Panc1 (cell line): ENCODE results near the gene RAI1. TPM values are rescaled to one million over a fixed set of nuclear protein-coding genes. Genes with fewer than 3 reads are reported as not detected.
"Not testable (repeated sequence)": the region's sequence is repeated elsewhere in the genome, so short reads cannot be mapped to it uniquely, and the experiment has no call there.

Experiments
- ATAC-seq: fragments of 200-7000 bp; cut with Tn5 transposase; 2 replicates; pipeline ENCODE4 v1.9.1; 2020; ENCODE audit warnings: mild to moderate bottlenecking, moderate library complexity
- BruUV-seq: library from RNA; stranded (reverse); fragments of 400-500 nt; replicated peaks from 2 replicates; lab custom pipeline; 2021; lab: Mats Ljungman, UMichigan
- CTCF ChIA-PET: fragments of 300-600 bp; sonication (Branson Sonifier 250); formaldehyde crosslinking; loops from one replicate; lab custom pipeline; 2022; ENCODE audit warnings: antibody characterized with exemption; lab: Charles Lee
- POLR2A ChIA-PET: fragments of 300-600 bp; sonication (Branson Sonifier 250); formaldehyde crosslinking; loops from one replicate; lab custom pipeline; 2022; ENCODE audit warnings: antibody characterized with exemption; lab: Charles Lee
- DNase-seq: peaks from one replicate; pipeline ENCODE4 v3.0.0-alpha.2; 2010; ENCODE audit warnings: low read depth, low spot score
- H3K27ac ChIP-seq: 2 replicates; pipeline ENCODE4 v1.5.1; 2011; ENCODE audit warnings: mild to moderate bottlenecking, low read length, inconsistent platforms
- H3K27me3 ChIP-seq: fragments of 200-500 bp; sonication (Bioruptor generic); 2 replicates; pipeline ENCODE4 v1.6.0; 2014; ENCODE audit warnings: low read length, inconsistent platforms; ENCODE audit not compliant: control insufficient read depth, insufficient read depth
- H3K36me3 ChIP-seq: fragments of 200-500 bp; sonication (Bioruptor generic); 2 replicates; pipeline ENCODE4 v1.5.1; 2014; ENCODE audit warnings: inconsistent platforms, mild to moderate bottlenecking, low read length, moderate library complexity; ENCODE audit not compliant: control insufficient read depth, insufficient read depth
- H3K4me1 ChIP-seq: 2 replicates; pipeline ENCODE4 v1.5.1; 2011; ENCODE audit warnings: inconsistent platforms, mild to moderate bottlenecking, low read length, moderate library complexity; ENCODE audit not compliant: control insufficient read depth, insufficient read depth
- H3K4me3 ChIP-seq, 2 experiments: 2 replicates each; pipeline ENCODE4 v1.5.1; 2011 to 2012; ENCODE audit warnings: low read depth in 2 of 2, low read length in 2 of 2, mild to moderate bottlenecking in 2 of 2, inconsistent platforms in 1 of 2, moderate library complexity in 1 of 2
- H3K9me3 ChIP-seq: fragments of 200-500 bp; sonication (Bioruptor generic); 2 replicates; pipeline ENCODE4 v1.5.1; 2014; ENCODE audit warnings: low read depth, mild to moderate bottlenecking, inconsistent platforms, low read length, moderate library complexity; ENCODE audit not compliant: control insufficient read depth, insufficient read depth
- CTCF ChIP-seq: fragments of 450-650 bp; IDR thresholded peaks from 2 replicates; pipeline ENCODE4 v1.5.1; 2017; ENCODE audit warnings: mild to moderate bottlenecking
- POLR2AphosphoS5 ChIP-seq: IDR thresholded peaks from 2 replicates; pipeline ENCODE4 v1.6.1; 2012; ENCODE audit warnings: mild to moderate bottlenecking, low read depth, low read length, moderate library complexity
- REST ChIP-seq, 2 experiments: IDR thresholded peaks; 2 replicates each; pipeline ENCODE4 v1.6.1; 2011 to 2012; ENCODE audit warnings: low read depth in 2 of 2, control low read depth in 1 of 2, low read length in 1 of 2, mild to moderate bottlenecking in 1 of 2, moderate library complexity in 1 of 2; ENCODE audit not compliant: insufficient read depth in 1 of 2
- SIN3A ChIP-seq: IDR thresholded peaks from 2 replicates; pipeline ENCODE4 v1.6.1; 2012; ENCODE audit warnings: low read depth, mild to moderate bottlenecking, low read length, moderate library complexity, borderline replicate concordance; ENCODE audit not compliant: insufficient read depth
- TCF7L2 ChIP-seq: IDR thresholded peaks from 2 replicates; pipeline ENCODE4 v1.6.1; 2011; ENCODE audit warnings: mild to moderate bottlenecking, low read depth, low read length, inconsistent platforms
- in situ Hi-C: cut with HindIII; loops from 2 replicates; pipeline ENCODE4 v1.10.0; 2016; ENCODE audit warnings: low sequenced_read_pairs, low pct_unique_long_range_greater_than_20kb
- intact Hi-C: fragments of 100-400 bp; cut with micrococcal nuclease; formaldehyde crosslinking; loops from one replicate; pipeline ENCODE4 v1.10.0; 2022; ENCODE audit not compliant: unreplicated experiment
- total RNA-seq: library from RNA; stranded (reverse); gene quantifications from one replicate; pipeline ENCODE4 v1.2.1, GENCODE V29; 2021; ENCODE audit not compliant: unreplicated experiment

Gene RAI1
- total RNA-seq, 1 experiment from 2014 or later = 51.0 TPM

GRCh38 chr17:17636272-17636885 lies 44.9 kb upstream of the RAI1 start:
- Histone ChIP-seq H3K27me3 (no peaks in the 10 kb centered on the region), H3K9me3 (no peaks in the 10 kb centered on the region), H3K27ac (no peak overlapping the region), H3K36me3 (no peaks in the 10 kb centered on the region), H3K4me1 (no peaks in the 10 kb centered on the region), H3K4me3 (no peak overlapping the region)
- ChIA-PET POLR2A (no interaction called here), CTCF (no interaction called here)
- in situ Hi-C loops (no loop called here), intact Hi-C loops (no loop called here)
- no peak for DNase-seq
- TF ChIP-seq CTCF (no peak), SIN3A (no peak), TCF7L2 (no peak), POLR2AphosphoS5 (no peak), REST (IDR thresholded peaks at IDR 0.05; ENCODE audit: insufficient read depth in 1 of 2, low read depth in 2 of 2, low read length in 1 of 2) (no peak)
- no TSS peak for BruUV-seq
- no peak for ATAC-seq

GRCh38 chr17:17638467-17638866 lies 42.8 kb upstream of the RAI1 start:
- H3K4me1 ChIP-seq = no peaks in the 10 kb centered on the region
- no peak overlapping the region for H3K4me3 ChIP-seq
- H3K36me3 ChIP-seq = no peaks in the 10 kb centered on the region
- intact Hi-C loops (no loop called here), in situ Hi-C loops (no loop called here)
- ATAC-seq (no peak), DNase-seq (no peak)
- no peak overlapping the region for H3K27ac ChIP-seq
- H3K27me3 ChIP-seq = no peaks in the 10 kb centered on the region
- ChIA-PET POLR2A (interaction anchor here (0.7 kb wide), 1 partner anchor 247 kb away, joined by 3 read pairs; no protein-coding TSS in a partner anchor), CTCF (no interaction called here)
- no peaks in the 10 kb centered on the region for H3K9me3 ChIP-seq
- TF ChIP-seq TCF7L2 = no peak
- no peak for TF ChIP-seq REST (IDR thresholded peaks at IDR 0.05; ENCODE audit: insufficient read depth in 1 of 2, low read depth in 2 of 2, low read length in 1 of 2)
- no peak for TF ChIP-seq POLR2AphosphoS5
- no peak for TF ChIP-seq CTCF
- TF ChIP-seq SIN3A = no peak
- no TSS peak for BruUV-seq

GRCh38 chr17:17639661-17640270 lies 41.5 kb upstream of the RAI1 start:
- H3K27me3 ChIP-seq, in situ Hi-C loops, H3K4me3 ChIP-seq, DNase-seq, H3K27ac ChIP-seq, ATAC-seq, H3K9me3 ChIP-seq, CTCF ChIA-PET, BruUV-seq, H3K4me1 ChIP-seq, H3K36me3 ChIP-seq: not testable (repeated sequence)
- intact Hi-C loops = loop anchor here (5.0 kb wide), 2 partner anchors 142 to 282 kb away; partner anchors contain the start of gene RASD1
- POLR2A ChIA-PET = interaction anchor here (0.7 kb wide), 1 partner anchor 404 kb away, joined by 5 read pairs; no protein-coding TSS in a partner anchor
